ENCODE data around the gene OBI1.

Gene OBI1

DNA sequence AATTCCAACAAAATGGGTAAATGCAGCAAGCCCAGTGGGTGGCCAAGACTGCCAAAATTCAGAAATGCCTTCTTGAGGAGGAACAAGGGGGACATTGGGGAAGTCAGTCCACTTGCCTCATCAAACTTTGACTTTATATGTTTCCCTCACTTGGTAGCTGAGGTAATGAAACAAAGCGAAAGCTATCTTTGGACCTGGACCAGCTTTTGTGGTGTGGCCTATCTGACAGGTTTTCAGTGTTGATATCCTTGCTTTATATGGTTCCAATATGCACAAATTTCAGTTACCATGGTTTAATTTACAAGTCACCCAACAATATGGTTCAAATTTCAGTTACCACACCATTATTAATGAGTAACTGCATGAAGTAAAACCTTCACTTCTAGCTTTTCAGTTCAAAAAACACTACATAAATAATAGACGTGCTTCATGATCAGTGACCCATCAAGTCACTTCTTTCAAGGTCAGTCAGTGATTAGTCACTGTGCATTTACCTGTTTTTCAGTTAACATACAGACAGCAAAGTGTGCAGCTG lies 38.0 kb downstream of the OBI1 start:
- H3K4me3 ChIP-seq (ENCODE audit: low read depth, low read length) = no peak overlapping the region
- no peak for DNase-seq (ENCODE audit: low read depth)
- no peak for TF ChIP-seq MYC (IDR thresholded peaks at IDR 0.05; ENCODE audit: low read depth, low read length)
- TF ChIP-seq, protein P1, sequence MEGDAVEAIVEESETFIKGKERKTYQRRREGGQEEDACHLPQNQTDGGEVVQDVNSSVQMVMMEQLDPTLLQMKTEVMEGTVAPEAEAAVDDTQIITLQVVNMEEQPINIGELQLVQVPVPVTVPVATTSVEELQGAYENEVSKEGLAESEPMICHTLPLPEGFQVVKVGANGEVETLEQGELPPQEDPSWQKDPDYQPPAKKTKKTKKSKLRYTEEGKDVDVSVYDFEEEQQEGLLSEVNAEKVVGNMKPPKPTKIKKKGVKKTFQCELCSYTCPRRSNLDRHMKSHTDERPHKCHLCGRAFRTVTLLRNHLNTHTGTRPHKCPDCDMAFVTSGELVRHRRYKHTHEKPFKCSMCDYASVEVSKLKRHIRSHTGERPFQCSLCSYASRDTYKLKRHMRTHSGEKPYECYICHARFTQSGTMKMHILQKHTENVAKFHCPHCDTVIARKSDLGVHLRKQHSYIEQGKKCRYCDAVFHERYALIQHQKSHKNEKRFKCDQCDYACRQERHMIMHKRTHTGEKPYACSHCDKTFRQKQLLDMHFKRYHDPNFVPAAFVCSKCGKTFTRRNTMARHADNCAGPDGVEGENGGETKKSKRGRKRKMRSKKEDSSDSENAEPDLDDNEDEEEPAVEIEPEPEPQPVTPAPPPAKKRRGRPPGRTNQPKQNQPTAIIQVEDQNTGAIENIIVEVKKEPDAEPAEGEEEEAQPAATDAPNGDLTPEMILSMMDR (IDR thresholded peaks at IDR 0.05; ENCODE audit: low read depth, low read length) = no peak
- TF ChIP-seq POLR2A (IDR thresholded peaks at IDR 0.05; ENCODE audit: extremely low read depth, insufficient read length) = no peak
- TF ChIP-seq, protein P2, sequence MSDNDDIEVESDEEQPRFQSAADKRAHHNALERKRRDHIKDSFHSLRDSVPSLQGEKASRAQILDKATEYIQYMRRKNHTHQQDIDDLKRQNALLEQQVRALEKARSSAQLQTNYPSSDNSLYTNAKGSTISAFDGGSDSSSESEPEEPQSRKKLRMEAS (IDR thresholded peaks at IDR 0.05; ENCODE audit: low read depth, low read length) = no peak

- DNase-seq (ENCODE audit: low read depth) = no peak
- H3K4me3 ChIP-seq (ENCODE audit: low read depth, low read length) = no peak overlapping the region
- TF ChIP-seq, protein P2 (IDR thresholded peaks at IDR 0.05; ENCODE audit: low read depth, low read length) = no peak
- TF ChIP-seq, protein P1 (IDR thresholded peaks at IDR 0.05; ENCODE audit: low read depth, low read length) = no peak
- no peak for TF ChIP-seq MYC (IDR thresholded peaks at IDR 0.05; ENCODE audit: low read depth, low read length)
Observed at GRCh38 chr13:78618411-78618810, 40.5 kb downstream of the OBI1 start.

DNA sequence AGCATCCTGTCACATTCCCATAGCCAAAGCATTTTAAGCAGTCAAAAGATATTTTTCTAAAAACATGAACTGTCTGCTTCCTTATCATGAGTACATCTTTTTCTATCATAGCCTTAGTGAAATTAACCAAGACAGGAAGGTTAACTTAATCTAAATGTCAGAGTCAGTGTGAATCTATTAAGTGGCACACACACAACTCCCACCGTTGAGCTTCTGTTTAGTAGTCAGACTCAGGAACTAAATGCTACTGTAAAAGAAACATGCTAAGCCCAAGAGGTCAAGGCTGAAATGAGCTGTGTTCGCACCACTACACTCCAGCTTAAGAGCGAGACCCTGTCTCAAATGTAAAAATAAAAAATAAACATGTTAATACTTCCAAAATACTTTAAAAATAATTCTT lies 47.9 kb downstream of the OBI1 start:
- DNase-seq (ENCODE audit: low read depth) = no peak
- TF ChIP-seq MYC (IDR thresholded peaks at IDR 0.05; ENCODE audit: low read depth, low read length) (no peak), POLR2A (IDR thresholded peaks at IDR 0.05; ENCODE audit: extremely low read depth, insufficient read length) (no peak)
- TF ChIP-seq, protein P1 (IDR thresholded peaks at IDR 0.05; ENCODE audit: low read depth, low read length) = no peak
- TF ChIP-seq, protein P2 (IDR thresholded peaks at IDR 0.05; ENCODE audit: low read depth, low read length) = no peak
- no peak overlapping the region for H3K4me3 ChIP-seq (ENCODE audit: low read depth, low read length)

DNA sequence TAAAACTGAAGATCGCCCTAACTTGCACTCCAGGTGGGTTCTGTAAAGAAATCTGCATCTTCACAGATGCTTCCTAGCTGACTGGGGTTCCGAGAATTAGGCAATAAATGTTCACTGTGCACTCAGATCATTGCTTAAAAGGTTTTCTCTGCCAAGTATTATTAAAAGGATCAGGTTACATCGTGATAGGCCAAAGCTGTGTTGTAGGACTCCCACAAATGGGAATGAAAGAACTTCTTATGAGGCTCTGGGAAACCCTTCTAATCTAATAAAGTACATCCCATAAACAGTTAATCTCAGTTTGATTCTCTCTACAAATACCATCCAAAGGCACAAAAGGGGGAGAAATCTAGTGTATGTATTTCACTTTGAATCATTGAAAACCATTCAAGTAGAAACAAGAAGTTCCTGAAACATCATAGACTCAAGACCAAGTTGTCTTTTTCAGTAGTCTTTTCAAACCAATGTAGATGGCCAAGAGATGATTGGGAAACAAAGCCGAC lies 48.5 kb downstream of the OBI1 start:
- no peak for DNase-seq (ENCODE audit: low read depth)
- H3K4me3 ChIP-seq (ENCODE audit: low read depth, low read length) = no peak overlapping the region
- no peak for TF ChIP-seq MYC (IDR thresholded peaks at IDR 0.05; ENCODE audit: low read depth, low read length)
- TF ChIP-seq, protein P1 (IDR thresholded peaks at IDR 0.05; ENCODE audit: low read depth, low read length) = no peak
- no peak for TF ChIP-seq POLR2A (IDR thresholded peaks at IDR 0.05; ENCODE audit: extremely low read depth, insufficient read length)
- TF ChIP-seq, protein P2 (IDR thresholded peaks at IDR 0.05; ENCODE audit: low read depth, low read length) = no peak

DNA sequence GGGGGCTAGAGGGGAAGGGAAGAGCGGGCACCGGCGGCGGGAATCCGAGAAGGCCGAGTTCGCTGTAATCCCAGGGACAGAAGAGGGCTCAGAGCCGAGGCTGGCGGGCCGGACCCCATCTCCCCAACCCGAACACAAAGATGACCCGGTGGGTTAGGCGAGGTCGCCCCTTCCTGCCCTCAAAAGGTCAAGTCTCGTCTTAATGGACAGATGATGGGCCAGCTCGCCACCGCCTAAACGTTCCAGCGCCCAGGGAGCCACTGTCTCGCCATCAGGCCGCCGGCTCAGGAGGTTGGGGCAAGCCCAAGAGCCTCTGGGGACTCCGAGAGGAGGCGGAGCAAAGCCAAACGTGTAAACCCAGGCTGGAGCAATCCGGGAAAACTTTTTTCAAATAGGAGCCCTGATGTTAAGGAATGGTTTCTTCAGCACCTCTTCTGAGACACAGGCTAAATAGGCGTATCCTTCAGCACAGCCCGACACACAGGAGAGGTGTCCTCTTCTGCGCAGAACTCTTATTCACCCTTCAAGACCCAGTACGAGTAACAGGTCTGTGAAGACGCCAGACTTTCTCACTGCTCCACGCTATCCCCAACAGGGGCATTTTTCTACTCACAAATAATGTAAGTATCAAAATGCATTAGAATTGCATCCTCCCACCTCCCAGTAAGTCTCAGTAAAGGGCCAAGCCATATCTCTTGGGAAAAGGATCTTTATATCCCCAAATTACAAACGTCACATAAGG lies 49.3 kb downstream of the OBI1 start:
- no peak overlapping the region for H3K4me3 ChIP-seq (ENCODE audit: low read depth, low read length)
- DNase-seq (ENCODE audit: low read depth) = no peak
- TF ChIP-seq POLR2A (IDR thresholded peaks at IDR 0.05; ENCODE audit: extremely low read depth, insufficient read length) = no peak

GRCh38 chr13:78608688-78609463 lies 50.1 kb downstream of the OBI1 start:
- no peak overlapping the region for H3K4me3 ChIP-seq (ENCODE audit: low read depth, low read length)
- TF ChIP-seq, protein P1 (IDR thresholded peaks at IDR 0.05; ENCODE audit: low read depth, low read length) = no peak
- TF ChIP-seq POLR2A (IDR thresholded peaks at IDR 0.05; ENCODE audit: extremely low read depth, insufficient read length) (no peak), MYC (IDR thresholded peaks at IDR 0.05; ENCODE audit: low read depth, low read length) (no peak)
- TF ChIP-seq, protein P2 (IDR thresholded peaks at IDR 0.05; ENCODE audit: low read depth, low read length) = no peak

More at GRCh38 chr13:78608688-78609463, 50.1 kb downstream of the OBI1 start:
- no peak for DNase-seq (ENCODE audit: low read depth)

All from NB4 (cell line).